ENCODE measurements around the gene CEACAM1. TPM values are rescaled to one million over a fixed set of nuclear protein-coding genes. Genes with fewer than 3 reads are reported as not detected.

CEACAM1 gene
- total and polyA plus RNA-seq, 2 donors (not counting 1 experiment from before 2014, with no cell fraction given) = 0.03 TPM; not detected in 1

DNA sequence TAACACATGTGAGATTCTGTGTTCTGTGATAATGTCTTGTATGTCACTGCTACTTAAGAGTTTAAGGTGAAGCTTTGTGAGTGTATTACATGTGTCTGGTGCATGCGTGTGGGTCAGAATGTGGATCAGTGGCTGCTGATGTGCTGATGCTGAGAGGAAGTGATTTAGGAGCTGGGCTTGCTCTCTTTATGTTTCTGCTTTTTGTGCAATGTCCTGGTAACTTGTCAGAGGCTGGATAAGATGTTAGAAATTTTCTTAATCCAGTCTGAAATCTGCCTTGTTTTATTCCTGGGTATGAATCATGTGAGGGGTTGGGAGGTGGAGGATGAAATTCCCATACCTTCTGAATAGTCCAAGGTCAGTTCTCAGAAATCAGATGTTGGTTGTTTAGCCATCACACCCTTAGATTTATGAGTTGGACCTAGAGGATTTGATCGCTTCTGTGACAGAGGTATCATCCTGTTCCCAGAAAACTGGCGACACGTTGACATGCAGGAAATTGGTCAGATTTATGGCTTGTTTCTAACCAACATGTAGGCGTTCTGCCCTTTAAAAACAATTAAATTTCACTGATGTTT, 61.0 kb downstream of the CEACAM1 start:
- Histone ChIP-seq H3K4me1 (ENCODE audit: control insufficient read depth, extremely low read depth, insufficient read depth, low read length) (no peaks in the 10 kb centered on the region), H3K27me3 (ENCODE audit: control insufficient read depth, insufficient read depth, low read length) (no peaks in the 10 kb centered on the region), H3K4me2 (ENCODE audit: extremely low read depth, insufficient read depth, low read length) (no peak overlapping the region), H4K20me1 (ENCODE audit: control insufficient read depth, extremely low read depth, insufficient read depth, low read length) (no peaks in the 10 kb centered on the region), H3K36me3 (ENCODE audit: control insufficient read depth, insufficient read depth, low read length) (no peaks in the 10 kb centered on the region), H2AFZ (ENCODE audit: low read length) (no peak overlapping the region), H3K9ac (ENCODE audit: insufficient read depth, low read length) (no peak overlapping the region), H3K9me3 (ENCODE audit: control insufficient read depth, insufficient read depth, low read depth, low read length) (no peaks in the 10 kb centered on the region), H3K4me3 (replicated peaks in 1 of 4; ENCODE audit: control extremely low read depth in 1 of 4, insufficient read depth in 1 of 4, low read depth in 3 of 4, low read length in 4 of 4) (no peak overlapping the region), H3K79me2 (ENCODE audit: control insufficient read depth, insufficient read depth, low read length) (no peaks in the 10 kb centered on the region), H3K27ac (ENCODE audit: insufficient read depth, low read length) (no peak overlapping the region)
- TF ChIP-seq EZH2 (IDR thresholded peaks at IDR 0.05; ENCODE audit: low read length, missing control alignments) = no peak
- TF ChIP-seq, protein P1, sequence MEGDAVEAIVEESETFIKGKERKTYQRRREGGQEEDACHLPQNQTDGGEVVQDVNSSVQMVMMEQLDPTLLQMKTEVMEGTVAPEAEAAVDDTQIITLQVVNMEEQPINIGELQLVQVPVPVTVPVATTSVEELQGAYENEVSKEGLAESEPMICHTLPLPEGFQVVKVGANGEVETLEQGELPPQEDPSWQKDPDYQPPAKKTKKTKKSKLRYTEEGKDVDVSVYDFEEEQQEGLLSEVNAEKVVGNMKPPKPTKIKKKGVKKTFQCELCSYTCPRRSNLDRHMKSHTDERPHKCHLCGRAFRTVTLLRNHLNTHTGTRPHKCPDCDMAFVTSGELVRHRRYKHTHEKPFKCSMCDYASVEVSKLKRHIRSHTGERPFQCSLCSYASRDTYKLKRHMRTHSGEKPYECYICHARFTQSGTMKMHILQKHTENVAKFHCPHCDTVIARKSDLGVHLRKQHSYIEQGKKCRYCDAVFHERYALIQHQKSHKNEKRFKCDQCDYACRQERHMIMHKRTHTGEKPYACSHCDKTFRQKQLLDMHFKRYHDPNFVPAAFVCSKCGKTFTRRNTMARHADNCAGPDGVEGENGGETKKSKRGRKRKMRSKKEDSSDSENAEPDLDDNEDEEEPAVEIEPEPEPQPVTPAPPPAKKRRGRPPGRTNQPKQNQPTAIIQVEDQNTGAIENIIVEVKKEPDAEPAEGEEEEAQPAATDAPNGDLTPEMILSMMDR (conservative IDR thresholded peaks at IDR 0.05 in 1 of 2, IDR thresholded peaks at IDR 0.05 in 1 of 2; ENCODE audit: low read depth in 1 of 2, low read length in 2 of 2) = no peak
- DNase-seq (ENCODE audit: low read depth in 2 of 2) = no peak

DNA sequence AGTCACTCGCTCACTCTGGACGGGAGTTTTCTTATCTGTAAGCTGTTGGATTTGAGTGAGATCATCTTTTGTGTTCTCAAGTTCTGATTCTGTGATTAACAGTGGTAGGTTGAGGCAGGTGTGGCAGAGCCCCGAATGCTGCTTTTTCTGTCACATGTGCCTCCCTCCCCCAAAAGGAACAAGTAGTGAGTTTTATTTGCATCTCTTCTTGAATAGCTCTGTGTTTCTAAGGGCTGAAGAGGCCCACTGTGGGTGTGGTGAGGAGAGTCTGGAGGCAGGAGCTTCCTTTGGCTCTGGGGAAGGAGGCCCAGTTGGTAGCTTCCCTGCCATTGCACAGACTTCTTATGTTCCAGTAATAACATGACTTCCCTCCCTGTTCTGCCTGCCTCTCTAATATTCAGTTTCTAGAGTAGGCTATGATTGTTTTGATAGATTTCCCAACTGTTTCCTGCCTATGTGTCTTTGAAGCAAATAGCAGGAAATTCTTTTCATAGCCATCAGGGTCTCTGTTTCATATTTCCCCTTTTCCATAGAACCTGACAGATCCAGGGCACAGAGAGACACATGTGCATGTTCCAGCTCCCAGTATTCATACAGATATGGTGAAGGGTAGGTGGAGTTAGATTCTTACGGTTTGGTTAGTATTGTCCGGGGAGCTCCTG, 61.6 kb downstream of the CEACAM1 start:
- no peaks in the 10 kb centered on the region for H3K27me3 ChIP-seq (ENCODE audit: control insufficient read depth, insufficient read depth, low read length)
- no peak overlapping the region for H3K4me2 ChIP-seq (ENCODE audit: extremely low read depth, insufficient read depth, low read length)

DNA sequence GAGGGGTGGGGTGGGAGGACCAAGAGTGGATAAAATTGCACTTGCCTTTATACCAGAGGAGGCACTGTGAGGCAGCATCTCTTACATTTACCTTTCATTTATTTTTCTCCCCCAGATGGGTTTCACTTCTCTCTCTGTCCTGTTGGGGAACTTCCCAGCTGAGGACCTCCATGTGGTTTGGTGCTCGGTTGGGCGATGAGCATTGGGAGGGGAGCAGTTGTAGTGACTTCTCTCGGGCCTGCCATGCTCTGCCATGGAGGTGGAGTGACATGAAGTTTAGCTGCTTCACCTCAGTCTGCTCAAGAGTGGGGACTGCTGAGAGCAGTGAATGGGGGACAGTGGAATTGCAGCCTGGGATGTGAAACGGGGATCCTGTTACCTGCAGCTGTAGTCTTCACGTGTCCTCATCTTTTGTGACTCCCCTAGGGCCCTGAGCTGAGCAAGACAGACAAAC, 62.4 kb downstream of the CEACAM1 start:
- Histone ChIP-seq H3K27me3 (ENCODE audit: control insufficient read depth, insufficient read depth, low read length) (no peaks in the 10 kb centered on the region), H3K9ac (ENCODE audit: insufficient read depth, low read length) (no peak overlapping the region), H3K9me3 (ENCODE audit: control insufficient read depth, insufficient read depth, low read depth, low read length) (no peaks in the 10 kb centered on the region), H3K4me2 (ENCODE audit: extremely low read depth, insufficient read depth, low read length) (no peak overlapping the region), H2AFZ (ENCODE audit: low read length) (no peak overlapping the region), H3K4me1 (ENCODE audit: control insufficient read depth, extremely low read depth, insufficient read depth, low read length) (no peaks in the 10 kb centered on the region), H3K79me2 (ENCODE audit: control insufficient read depth, insufficient read depth, low read length) (no peaks in the 10 kb centered on the region), H3K27ac (ENCODE audit: insufficient read depth, low read length) (no peak overlapping the region), H3K4me3 (replicated peaks in 1 of 4; ENCODE audit: control extremely low read depth in 1 of 4, insufficient read depth in 1 of 4, low read depth in 3 of 4, low read length in 4 of 4) (no peak overlapping the region), H4K20me1 (ENCODE audit: control insufficient read depth, extremely low read depth, insufficient read depth, low read length) (no peaks in the 10 kb centered on the region), H3K36me3 (ENCODE audit: control insufficient read depth, insufficient read depth, low read length) (no peaks in the 10 kb centered on the region)
- no peak for DNase-seq (ENCODE audit: low read depth in 2 of 2)
- TF ChIP-seq, protein P1 (conservative IDR thresholded peaks at IDR 0.05 in 1 of 2, IDR thresholded peaks at IDR 0.05 in 1 of 2; ENCODE audit: low read depth in 1 of 2, low read length in 2 of 2) = no peak
- TF ChIP-seq EZH2 (IDR thresholded peaks at IDR 0.05; ENCODE audit: low read length, missing control alignments) = no peak

More for the DNA sequence above, 61.6 kb downstream of the CEACAM1 start:
- DNase-seq (ENCODE audit: low read depth in 2 of 2) = no peak
- Histone ChIP-seq H3K4me1 (ENCODE audit: control insufficient read depth, extremely low read depth, insufficient read depth, low read length) (no peaks in the 10 kb centered on the region), H3K9me3 (ENCODE audit: control insufficient read depth, insufficient read depth, low read depth, low read length) (no peaks in the 10 kb centered on the region), H4K20me1 (ENCODE audit: control insufficient read depth, extremely low read depth, insufficient read depth, low read length) (no peaks in the 10 kb centered on the region), H3K79me2 (ENCODE audit: control insufficient read depth, insufficient read depth, low read length) (no peaks in the 10 kb centered on the region), H3K4me3 (replicated peaks in 1 of 4; ENCODE audit: control extremely low read depth in 1 of 4, insufficient read depth in 1 of 4, low read depth in 3 of 4, low read length in 4 of 4) (no peak overlapping the region), H3K27ac (ENCODE audit: insufficient read depth, low read length) (no peak overlapping the region), H2AFZ (ENCODE audit: low read length) (no peak overlapping the region), H3K9ac (ENCODE audit: insufficient read depth, low read length) (no peak overlapping the region), H3K36me3 (ENCODE audit: control insufficient read depth, insufficient read depth, low read length) (no peaks in the 10 kb centered on the region)
- TF ChIP-seq EZH2 (IDR thresholded peaks at IDR 0.05; ENCODE audit: low read length, missing control alignments) = no peak
- TF ChIP-seq, protein P1 (conservative IDR thresholded peaks at IDR 0.05 in 1 of 2, IDR thresholded peaks at IDR 0.05 in 1 of 2; ENCODE audit: low read depth in 1 of 2, low read length in 2 of 2) = no peak

All from fibroblast of lung (primary cell).